ENCODE results near the gene RPP25L. TPM values are rescaled to one million over a fixed set of nuclear protein-coding genes. Genes with fewer than 3 reads are reported as not detected.

Gene RPP25L
- total RNA-seq, 1 experiment from 2014 or later, result 51.1 TPM

- Histone ChIP-seq H3K9ac (ENCODE audit: low read length) (no peak overlapping the region), H3K27ac (ENCODE audit: low read depth, low read length) (no peak overlapping the region), H3K27me3 (ENCODE audit: insufficient read depth, low read length) (peaks cover 13% of the 10 kb centered on the region; the same call in 1 of the 2 replicates), H3K4me3 (replicated peaks in 1 of 2; ENCODE audit: low read depth in 1 of 2, low read length in 2 of 2) (no peak overlapping the region), H3K4me1 (ENCODE audit: control insufficient read depth in 1 of 2, insufficient read depth in 2 of 2, low read length in 2 of 2) (no peaks in the 10 kb centered on the region), H4K20me1 (ENCODE audit: insufficient read depth) (no peaks in the 10 kb centered on the region), H3K36me3 (ENCODE audit: control insufficient read depth in 1 of 2, insufficient read depth in 2 of 2, low read length in 2 of 2) (no peaks in the 10 kb centered on the region), H3K9me3 (ENCODE audit: control insufficient read depth in 1 of 2, insufficient read depth in 1 of 2, low read depth in 1 of 2, low read length in 2 of 2) (no peaks in the 10 kb centered on the region), H3K9me2 (ENCODE audit: insufficient read depth) (no peaks in the 10 kb centered on the region), H2AFZ (ENCODE audit: low read depth, low read length, poor library complexity, severe bottlenecking) (no peak overlapping the region), H3K4me2 (ENCODE audit: low read length) (no peak overlapping the region), H3K79me2 (ENCODE audit: insufficient read depth, low read length) (no peaks in the 10 kb centered on the region)
- no peak for ATAC-seq
- DNase-seq (ENCODE audit: low read depth, low spot score), result no peak
- TF ChIP-seq FOSL1 (IDR thresholded peaks at IDR 0.05; ENCODE audit: low read depth) (no peak), SP1 (IDR thresholded peaks at IDR 0.05; ENCODE audit: low read depth) (no peak), POLR2AphosphoS5 (IDR thresholded peaks at IDR 0.05; ENCODE audit: low read depth, low read length) (no peak), ZBTB33 (IDR thresholded peaks at IDR 0.05; ENCODE audit: extremely low read depth, insufficient replicate concordance, low read length) (no peak), TCF7L2 (IDR thresholded peaks at IDR 0.05; ENCODE audit: borderline replicate concordance, extremely low read depth, insufficient read depth, insufficient read length) (no peak), CEBPB (IDR thresholded peaks at IDR 0.05; ENCODE audit: low read depth) (no peak), JUND (IDR thresholded peaks at IDR 0.05) (no peak), RAD21 (IDR thresholded peaks at IDR 0.05; ENCODE audit: low read depth) (no peak), POLR2A (IDR thresholded peaks at IDR 0.05; ENCODE audit: borderline replicate concordance, extremely low read depth, insufficient read depth, insufficient read length) (no peak), EGR1 (IDR thresholded peaks at IDR 0.05; ENCODE audit: low read depth) (no peak), EZH2phosphoT487 (IDR thresholded peaks at IDR 0.05; ENCODE audit: borderline replicate concordance) (no peak)
- BruUV-seq (replicated peaks), result no TSS peak
- intact Hi-C loops (cut with micrococcal nuclease), result no loop called here
- ChIA-PET RAD21 (ENCODE audit: low non-redundant PET in 1 of 2, low total read pairs in 2 of 2, uncharacterized antibody in 2 of 2, unreplicated experiment in 2 of 2) (no interaction called here), CTCF (no interaction called here), POLR2A (no interaction called here)
Observed at GRCh38 chr9:34584970-34585369, 26.9 kb downstream of the RPP25L start.

Data from HCT116 (cell line).